ENCODE measurements around the gene LGSN.
"Not testable (repeated sequence)": the region's sequence is repeated elsewhere in the genome, so short reads cannot be mapped to it uniquely, and the experiment has no call there.

Gene LGSN

DNA sequence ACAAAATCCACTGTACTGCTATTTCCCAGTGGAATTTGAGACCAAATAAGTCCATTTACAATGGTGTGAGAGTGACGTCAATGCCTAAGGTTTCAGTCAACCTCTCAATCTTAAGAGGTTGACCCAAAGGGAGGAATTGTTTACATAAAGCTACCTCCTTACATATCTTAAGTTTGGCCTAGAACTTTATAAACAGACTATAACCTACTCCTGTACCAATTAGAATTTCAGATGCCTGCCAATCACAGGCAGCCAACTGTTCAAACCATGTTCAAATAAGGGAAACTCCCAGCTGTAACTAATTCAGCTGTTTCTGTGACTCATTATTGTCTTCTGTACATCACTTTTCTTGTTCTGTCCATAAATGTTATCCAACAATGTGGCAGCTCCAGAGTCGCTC, 14.5 kb downstream of the LGSN start:
- no peak for DNase-seq

- no peak for DNase-seq
Observed at GRCh38 chr6:63303476-63303875, 16.3 kb downstream of the LGSN start.

DNA sequence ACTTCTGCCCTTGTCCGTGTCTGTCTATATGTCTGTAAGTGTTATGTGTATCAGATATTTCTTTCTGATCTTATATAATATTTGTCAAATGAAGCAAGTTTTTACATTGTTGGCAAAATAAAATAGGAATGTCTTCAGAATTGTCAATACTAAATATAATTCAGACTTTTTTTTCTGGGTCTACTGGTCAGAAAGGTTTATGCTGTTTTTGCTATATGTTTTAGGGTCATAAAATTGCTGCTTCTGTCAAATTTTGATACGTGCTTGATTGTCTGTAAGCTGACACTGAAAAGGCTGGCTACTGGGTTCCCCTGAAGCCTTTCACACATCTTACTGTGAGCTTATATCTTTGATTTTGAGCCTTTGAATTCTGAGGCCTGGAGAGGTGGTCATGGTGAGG, 20.1 kb downstream of the LGSN start:
- DNase-seq = no peak

- no peak for DNase-seq
Observed at GRCh38 chr6:63295553-63296194, 24.1 kb downstream of the LGSN start.

DNA sequence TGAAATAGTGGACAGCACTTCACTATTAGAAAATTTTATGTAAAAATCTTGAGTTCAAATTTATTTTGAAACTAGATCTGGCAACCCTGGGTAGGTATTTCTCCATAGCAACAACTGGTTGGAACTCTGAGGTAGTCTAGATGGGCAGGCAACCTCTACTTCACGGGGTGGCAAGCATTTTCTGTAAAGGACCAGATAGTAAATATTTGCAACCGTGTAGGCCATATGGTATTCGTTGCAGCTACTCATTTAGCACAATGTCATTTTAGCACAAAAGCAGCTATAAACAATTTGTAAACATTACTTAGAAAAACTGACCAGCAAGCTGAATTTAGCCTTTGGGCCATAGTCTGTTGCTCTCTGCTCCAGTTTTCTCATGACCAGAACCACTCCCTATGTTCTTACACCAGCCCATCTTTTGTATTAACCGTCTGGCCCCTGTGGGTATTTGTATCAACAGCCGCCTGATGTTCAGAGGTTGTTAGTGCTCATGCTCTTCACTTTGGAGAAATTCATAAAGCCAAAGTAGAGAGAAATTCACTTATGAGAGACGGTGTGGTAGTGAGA, 29.2 kb downstream of the LGSN start:
- DNase-seq = no peak

- no peak for DNase-seq
Observed at GRCh38 chr6:63289269-63289872, 30.4 kb downstream of the LGSN start.

DNA sequence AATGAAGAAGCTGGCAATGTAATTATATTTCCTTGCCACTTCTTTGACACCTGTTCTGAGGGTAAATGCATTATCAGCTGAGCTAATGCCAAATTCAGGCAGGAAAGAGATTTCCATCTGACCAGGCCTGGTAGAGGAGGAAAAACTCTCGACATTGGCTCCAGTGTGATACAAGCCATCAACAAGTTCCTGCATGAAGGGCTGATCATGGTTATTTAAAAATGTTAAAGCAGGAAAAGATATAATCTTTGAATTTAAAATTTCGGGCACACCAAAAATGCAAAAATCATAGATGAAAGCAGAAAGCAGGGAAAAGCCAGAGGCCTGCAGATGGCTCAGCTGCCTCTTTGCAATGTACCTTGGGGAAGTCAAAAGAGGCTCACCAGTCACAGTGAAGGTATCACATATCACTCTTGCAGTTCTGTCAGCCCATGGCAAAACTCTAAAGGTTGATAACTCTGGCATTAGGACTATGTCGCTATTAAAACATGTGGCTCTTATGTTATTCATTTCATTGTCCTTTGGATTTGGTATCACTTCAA, 39.1 kb downstream of the LGSN start:
- no peak for DNase-seq

DNA sequence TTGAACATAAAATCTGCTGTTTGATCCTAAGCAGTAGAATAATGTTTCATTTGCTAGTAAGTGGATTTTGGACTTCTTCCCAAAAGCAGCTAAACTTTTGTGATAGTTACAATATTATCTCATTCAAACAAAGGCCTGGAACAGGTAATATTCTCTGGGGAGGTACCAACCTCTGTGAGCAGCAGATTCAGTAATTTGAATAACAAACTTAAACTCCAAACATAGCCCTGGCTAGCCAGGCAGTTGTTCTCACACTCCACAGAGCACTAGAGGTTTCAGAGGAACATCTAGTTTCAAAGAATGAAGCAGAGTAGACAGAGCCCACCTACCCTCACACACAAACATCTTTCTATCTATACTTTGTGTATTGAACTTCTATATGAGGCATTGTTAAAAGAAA, 40.9 kb downstream of the LGSN start:
- DNase-seq = no peak

DNA sequence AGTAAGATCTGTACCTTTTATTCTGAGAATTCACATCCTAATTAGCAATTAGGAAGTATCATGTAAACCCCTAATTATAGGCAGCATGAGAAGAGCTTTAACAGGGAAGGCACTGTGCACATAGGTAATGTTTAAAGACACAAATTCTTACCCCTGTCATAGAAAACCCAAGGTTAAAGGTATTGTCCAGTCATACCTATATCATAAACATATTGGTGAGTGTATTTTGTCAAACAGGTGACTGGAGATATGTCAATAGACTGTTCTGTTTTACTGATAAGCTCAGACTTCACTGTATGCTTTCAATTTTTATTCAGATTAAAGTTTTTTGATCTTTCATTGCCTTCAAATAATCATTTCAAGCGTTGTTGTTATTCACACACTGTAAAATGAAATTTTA, 43.8 kb downstream of the LGSN start:
- no peak for DNase-seq

GRCh38 chr6:63274795-63275430, 44.9 kb downstream of the LGSN start:
- DNase-seq = not testable (repeated sequence)

GRCh38 chr6:63272397-63272796, 47.4 kb downstream of the LGSN start:
- no peak for DNase-seq

DNA sequence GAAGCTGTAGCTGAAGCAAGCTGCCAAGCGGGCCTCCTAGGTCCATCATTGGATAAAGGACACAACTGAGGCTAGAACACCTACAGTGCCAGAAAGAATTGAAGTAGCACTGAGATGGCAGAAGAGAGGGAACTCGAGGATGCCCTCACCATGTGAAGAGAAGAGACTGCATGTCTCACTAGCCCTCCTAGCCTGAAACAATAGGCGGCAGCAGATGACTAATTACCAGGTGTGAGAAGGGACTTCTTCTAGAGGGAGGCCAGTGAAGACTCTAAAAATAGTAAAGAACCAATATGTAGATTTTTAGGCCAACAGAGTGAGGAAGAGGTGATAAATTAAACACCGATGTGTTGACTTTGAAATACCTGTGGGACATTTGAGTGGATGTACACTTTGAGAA, 50.3 kb downstream of the LGSN start:
- DNase-seq = no peak

DNA sequence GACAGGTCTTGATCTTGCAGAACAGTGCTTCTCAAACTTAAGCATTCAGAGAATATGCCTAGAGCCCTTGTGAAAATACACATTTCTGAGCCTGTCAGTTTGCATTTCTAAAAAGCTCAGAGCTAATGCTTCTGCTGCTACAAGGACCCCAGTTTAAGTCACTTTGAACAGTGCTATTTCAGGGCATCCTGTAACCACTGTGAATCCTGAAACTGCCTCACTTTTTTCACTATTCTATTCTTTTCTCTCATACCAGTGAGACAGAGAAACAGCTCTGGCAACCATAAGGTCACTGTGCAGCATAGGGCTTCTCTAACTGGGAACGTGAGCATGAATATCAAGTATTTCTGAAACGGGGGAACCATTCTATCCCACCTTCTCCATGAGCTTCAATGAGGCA, 51.2 kb downstream of the LGSN start:
- DNase-seq = no peak

- no peak for DNase-seq
Observed at GRCh38 chr6:63267828-63268227, 52.0 kb downstream of the LGSN start.

DNA sequence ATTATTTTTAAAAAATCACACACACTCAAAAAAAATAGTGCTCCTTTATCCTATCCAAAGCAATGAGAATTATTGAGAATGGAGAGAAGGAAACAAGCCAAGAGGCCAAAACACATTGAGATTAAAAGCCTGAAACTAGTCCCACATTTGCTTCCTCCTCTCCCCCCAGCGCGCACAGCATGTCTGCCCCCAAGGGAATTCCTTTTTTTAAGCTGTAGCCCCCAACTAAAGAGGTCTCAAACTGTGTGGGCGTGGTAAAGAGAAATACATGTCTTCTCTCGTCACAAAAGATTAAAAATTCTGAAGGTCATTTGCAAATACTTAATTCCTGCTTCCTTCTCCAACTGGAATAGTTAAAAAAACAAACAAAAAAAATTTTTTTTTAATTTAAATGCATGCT, 52.7 kb downstream of the LGSN start:
- DNase-seq = no peak

DNA sequence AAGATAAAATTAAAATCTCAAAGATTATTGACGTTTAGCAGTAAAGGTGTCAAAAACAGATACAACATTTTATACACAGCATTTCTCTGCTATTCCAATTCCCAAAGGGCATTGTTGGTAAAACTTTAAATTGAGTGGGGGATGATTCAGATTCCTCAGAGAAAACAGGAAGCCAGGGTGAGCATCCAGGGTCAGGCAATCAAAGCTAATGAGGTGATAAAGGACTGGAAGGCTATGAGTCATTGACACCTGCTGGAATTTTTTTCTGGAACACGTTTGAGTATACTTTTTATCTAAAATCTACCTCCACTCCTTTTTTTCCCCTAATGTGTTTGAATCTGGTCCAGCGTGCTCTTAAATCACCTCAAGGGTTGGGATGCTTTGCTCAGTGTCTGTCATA, 56.3 kb downstream of the LGSN start:
- no peak for DNase-seq

GRCh38 chr6:63261820-63262219, 58.0 kb downstream of the LGSN start:
- no peak for DNase-seq

- DNase-seq = no peak
Observed at GRCh38 chr6:63259153-63259552, 60.6 kb downstream of the LGSN start.

DNA sequence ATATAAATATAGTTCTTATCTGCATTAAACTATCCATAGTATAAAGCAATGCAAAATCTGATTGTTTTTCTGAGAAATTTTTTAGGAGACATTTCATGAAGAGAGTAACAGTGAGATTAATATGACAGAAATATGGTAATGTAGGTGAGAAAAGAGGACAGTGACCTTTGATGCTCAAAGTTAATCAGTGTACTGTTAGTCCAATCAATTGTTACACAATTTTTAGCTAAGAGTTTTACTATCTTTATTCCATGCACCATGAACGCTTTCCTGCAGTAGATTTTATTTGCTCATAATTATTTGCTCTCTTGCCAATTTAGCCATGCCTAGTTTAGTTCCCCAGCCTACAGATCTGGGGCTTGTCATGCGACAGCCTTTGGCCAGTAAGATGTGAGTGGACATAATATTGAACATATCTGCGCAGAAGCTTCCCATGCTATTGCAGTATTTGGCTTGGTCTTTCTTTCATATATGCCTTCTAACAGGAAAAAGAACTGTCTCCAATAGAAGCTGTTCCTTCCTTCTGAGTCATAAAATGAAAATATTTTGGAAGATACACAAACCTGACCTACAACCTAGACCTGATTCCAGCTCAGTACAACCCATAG, 69.8 kb downstream of the LGSN start:
- DNase-seq = no peak

- no peak for DNase-seq
Observed at GRCh38 chr6:63246581-63246980, 73.2 kb downstream of the LGSN start.

GRCh38 chr6:63245909-63246308, 73.9 kb downstream of the LGSN start:
- DNase-seq = no peak

- DNase-seq = no peak
Observed at GRCh38 chr6:63245420-63245819, 74.4 kb downstream of the LGSN start.

DNA sequence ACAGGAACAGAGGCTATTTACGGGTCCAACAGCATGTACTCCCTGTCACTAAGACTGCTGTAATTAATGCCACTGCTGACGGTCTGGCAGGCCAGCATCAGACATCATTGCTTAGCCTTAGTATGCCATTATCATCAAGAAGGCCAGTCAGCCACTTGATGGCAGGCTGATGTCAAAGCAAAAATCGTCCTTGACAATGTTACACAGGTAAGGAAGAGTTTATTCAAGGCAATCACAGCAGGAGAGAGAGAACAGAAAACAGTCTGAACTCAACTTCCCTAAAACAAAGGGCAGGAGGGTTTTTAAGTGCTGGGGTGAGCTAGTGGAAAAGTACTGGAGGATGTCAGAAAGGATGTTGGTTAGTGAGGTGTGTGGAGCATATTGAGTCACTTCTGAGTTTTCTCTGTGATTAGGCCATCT, 83.4 kb downstream of the LGSN start:
- DNase-seq = no peak

DNA sequence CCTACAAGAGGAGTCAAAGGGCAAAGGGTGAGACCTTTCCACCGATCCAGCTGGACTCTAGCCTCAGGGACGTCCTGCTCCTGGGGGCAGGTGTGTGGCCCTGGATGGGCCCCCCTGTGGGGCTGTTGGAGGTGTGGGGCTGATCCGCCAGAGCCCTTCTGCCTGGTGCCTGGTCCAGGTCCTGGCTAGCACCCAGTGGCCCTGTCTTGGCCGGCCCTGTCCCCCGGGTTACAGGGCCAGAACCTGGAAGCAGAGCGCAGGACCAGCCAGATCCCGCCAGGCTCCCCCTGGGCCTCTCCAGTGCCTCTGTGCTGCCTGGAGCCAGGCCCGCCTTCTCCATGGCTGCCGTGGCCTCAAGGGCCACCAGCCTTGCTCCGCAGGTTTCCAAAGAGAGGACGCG, 89.3 kb downstream of the LGSN start:
- DNase-seq = not testable (repeated sequence)
